GM12874 (cell line): Measurements from ENCODE around the gene TMEM201.

Source experiments
- CTCF ChIP-seq: IDR thresholded peaks from 2 replicates; pipeline ENCODE4 v1.5.1; 2011; ENCODE audit warnings: low read depth, mild to moderate bottlenecking, control low read depth, low read length, moderate library complexity; ENCODE audit not compliant: insufficient read depth

TMEM201 gene

GRCh38 chr1:9569267-9569666 lies 19.4 kb upstream of the TMEM201 start:
- TF ChIP-seq CTCF: no peak

GRCh38 chr1:9573723-9574122 lies 15.0 kb upstream of the TMEM201 start:
- TF ChIP-seq CTCF: peak; percentile 22; the same call in 1 of the 2 replicates

- TF ChIP-seq CTCF: no peak
These were observed 13.2 kb upstream of the TMEM201 start for GRCh38 chr1:9575486-9575885.

- TF ChIP-seq CTCF: no peak
These were observed 11.8 kb upstream of the TMEM201 start for GRCh38 chr1:9576903-9577302.

- TF ChIP-seq CTCF: no peak
These were observed 11.3 kb upstream of the TMEM201 start for GRCh38 chr1:9577423-9577822.

- TF ChIP-seq CTCF: no peak
These were observed 7.8 kb upstream of the TMEM201 start for GRCh38 chr1:9580942-9581341.

GRCh38 chr1:9586147-9586766 lies 2.5 kb upstream of the TMEM201 start:
- TF ChIP-seq CTCF: no peak

- TF ChIP-seq CTCF: no peak
These were observed 520 bp downstream of the TMEM201 start for GRCh38 chr1:9589144-9589718.
